ENCODE data around the gene CERS3.

- TF ChIP-seq, protein P1, sequence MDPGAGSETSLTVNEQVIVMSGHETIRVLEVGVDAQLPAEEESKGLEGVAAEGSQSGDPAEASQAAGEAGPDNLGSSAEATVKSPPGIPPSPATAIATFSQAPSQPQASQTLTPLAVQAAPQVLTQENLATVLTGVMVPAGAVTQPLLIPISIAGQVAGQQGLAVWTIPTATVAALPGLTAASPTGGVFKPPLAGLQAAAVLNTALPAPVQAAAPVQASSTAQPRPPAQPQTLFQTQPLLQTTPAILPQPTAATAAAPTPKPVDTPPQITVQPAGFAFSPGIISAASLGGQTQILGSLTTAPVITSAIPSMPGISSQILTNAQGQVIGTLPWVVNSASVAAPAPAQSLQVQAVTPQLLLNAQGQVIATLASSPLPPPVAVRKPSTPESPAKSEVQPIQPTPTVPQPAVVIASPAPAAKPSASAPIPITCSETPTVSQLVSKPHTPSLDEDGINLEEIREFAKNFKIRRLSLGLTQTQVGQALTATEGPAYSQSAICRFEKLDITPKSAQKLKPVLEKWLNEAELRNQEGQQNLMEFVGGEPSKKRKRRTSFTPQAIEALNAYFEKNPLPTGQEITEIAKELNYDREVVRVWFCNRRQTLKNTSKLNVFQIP (CRISPR knock-in tag; IDR thresholded peaks at IDR 0.05; ENCODE audit: borderline replicate concordance, low read depth): no peak
- no peak for TF ChIP-seq OSR1 (CRISPR knock-in tag; IDR thresholded peaks at IDR 0.05)
- TF ChIP-seq ESRRG (CRISPR knock-in tag; IDR thresholded peaks at IDR 0.05): no peak
- no peak for TF ChIP-seq ZC3H10 (CRISPR knock-in tag; IDR thresholded peaks at IDR 0.05)
- TF ChIP-seq ISL1 (CRISPR knock-in tag; IDR thresholded peaks at IDR 0.05): no peak
Observed at GRCh38 chr15:100495861-100496260, 32.9 kb downstream of the CERS3 start.
